OCI-LY7 (cell line): Measurements from ENCODE around the gene GLIS1.

Experiments used
- EZH2phosphoT487 ChIP-seq: fragments of 200-600 bp; sonication (generic); IDR thresholded peaks from 2 replicates; pipeline ENCODE4 v1.6.1; 2018; ENCODE audit warnings: low read depth, borderline replicate concordance, mild to moderate bottlenecking, mixed run types, antibody characterized with exemption, low read length, moderate library complexity, mixed read lengths
- TF ChIP-seq, protein P1 (sequence below): fragments of 200-600 bp; sonication (generic); conservative IDR thresholded peaks from 2 replicates; pipeline ENCODE4 v1.5.1; 2014; ENCODE audit warnings: mild to moderate bottlenecking, antibody characterized with exemption, low read length, moderate library complexity, mixed read lengths

DNA sequence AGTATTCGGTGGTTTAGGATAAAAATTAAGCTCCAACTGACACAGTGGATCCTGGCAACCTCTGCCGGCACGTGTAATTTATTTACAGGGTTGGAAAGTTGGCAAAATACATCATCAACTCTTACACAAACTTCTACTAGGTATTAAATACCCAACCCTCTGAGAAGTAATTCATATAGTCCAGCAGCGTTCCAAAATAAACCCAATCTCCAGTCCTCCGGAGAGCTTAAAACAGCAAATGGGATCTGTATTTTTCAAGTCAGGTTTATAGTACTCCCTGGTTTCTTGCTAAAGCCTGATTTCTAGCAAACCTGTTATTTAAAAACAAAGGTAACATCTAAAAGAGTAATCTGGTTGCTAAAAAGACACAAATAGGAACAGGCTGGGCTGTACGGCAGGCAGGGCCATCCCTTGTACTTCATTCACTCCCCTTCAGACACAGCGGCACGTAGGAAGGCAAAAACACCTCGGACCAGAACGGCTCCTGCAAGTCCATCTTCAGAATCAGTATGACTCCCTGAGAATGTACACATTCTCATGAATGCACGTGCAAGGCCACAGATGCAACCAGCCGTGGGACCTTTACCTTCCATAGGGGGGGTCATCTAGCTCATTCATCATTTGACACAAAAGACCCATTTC lies 8.6 kb downstream of the GLIS1 start:
- TF ChIP-seq, protein P1, sequence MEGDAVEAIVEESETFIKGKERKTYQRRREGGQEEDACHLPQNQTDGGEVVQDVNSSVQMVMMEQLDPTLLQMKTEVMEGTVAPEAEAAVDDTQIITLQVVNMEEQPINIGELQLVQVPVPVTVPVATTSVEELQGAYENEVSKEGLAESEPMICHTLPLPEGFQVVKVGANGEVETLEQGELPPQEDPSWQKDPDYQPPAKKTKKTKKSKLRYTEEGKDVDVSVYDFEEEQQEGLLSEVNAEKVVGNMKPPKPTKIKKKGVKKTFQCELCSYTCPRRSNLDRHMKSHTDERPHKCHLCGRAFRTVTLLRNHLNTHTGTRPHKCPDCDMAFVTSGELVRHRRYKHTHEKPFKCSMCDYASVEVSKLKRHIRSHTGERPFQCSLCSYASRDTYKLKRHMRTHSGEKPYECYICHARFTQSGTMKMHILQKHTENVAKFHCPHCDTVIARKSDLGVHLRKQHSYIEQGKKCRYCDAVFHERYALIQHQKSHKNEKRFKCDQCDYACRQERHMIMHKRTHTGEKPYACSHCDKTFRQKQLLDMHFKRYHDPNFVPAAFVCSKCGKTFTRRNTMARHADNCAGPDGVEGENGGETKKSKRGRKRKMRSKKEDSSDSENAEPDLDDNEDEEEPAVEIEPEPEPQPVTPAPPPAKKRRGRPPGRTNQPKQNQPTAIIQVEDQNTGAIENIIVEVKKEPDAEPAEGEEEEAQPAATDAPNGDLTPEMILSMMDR: no peak
- TF ChIP-seq EZH2phosphoT487: no peak
